Activated effector memory CD4-positive, alpha-beta T cell treated with anti-CD3 and anti-CD28 coated beads, Interleukin-2, amount 50 U/mL, for 16 hours (primary cell): Measurements from ENCODE around the gene ADAMTS8.

ENCODE experiments used
- DNase-seq: peaks from one replicate; pipeline ENCODE4 v3.0.0-alpha.2; 2020

ADAMTS8 gene

DNA sequence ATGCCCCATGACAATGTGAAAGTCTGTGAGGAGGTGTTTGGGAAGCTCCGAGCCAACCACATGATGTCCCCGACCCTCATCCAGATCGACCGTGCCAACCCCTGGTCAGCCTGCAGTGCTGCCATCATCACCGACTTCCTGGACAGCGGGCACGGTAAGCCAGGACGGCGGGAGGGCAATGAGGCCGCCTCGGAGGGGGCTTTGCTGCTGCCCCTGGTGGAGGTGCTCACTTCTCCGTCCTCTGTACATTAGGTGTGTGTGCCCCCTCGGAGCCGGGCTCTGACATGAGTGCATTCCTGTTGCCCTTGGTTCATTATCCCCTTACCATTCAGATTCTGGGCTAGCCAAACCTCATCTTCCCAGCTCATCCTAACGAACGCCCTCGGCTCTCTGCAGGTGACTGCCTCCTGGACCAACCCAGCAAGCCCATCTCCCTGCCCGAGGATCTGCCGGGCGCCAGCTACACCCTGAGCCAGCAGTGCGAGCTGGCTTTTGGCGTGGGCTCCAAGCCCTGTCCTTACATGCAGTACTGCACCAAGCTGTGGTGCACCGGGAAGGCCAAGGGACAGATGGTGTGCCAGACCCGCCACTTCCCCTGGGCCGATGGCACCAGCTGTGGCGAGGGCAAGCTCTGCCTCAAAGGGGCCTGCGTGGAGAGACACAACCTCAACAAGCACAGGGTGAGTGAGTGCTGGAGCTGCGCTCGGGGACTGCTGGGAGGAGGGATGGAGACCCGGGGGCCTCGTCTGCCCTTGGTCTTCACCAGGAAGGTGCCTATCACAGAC is 33.9 kb upstream of the ADAMTS8 start:
- no peak for DNase-seq

DNA sequence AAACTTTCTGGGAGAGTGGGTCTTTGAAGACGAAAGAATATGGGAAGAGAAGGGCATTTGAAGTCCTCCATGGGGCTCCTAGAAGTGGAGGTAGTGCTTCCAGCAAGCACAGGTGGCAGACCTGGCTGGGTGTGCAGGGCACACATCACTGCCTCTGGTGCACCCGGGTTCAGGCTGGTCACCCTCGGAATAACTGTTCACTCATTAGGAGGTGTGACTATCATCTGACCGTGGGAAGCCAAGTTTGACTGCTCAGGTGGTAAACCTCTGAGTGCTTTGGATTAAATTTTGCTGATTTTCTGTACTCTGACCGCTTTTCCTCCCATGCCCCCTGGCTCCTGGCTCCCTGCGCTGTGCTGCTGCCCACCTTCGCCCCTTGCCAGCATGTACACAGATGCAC is 31.1 kb upstream of the ADAMTS8 start:
- no peak for DNase-seq

GRCh38 chr11:130458410-130458729 is 30.0 kb upstream of the ADAMTS8 start:
- no peak for DNase-seq

DNA sequence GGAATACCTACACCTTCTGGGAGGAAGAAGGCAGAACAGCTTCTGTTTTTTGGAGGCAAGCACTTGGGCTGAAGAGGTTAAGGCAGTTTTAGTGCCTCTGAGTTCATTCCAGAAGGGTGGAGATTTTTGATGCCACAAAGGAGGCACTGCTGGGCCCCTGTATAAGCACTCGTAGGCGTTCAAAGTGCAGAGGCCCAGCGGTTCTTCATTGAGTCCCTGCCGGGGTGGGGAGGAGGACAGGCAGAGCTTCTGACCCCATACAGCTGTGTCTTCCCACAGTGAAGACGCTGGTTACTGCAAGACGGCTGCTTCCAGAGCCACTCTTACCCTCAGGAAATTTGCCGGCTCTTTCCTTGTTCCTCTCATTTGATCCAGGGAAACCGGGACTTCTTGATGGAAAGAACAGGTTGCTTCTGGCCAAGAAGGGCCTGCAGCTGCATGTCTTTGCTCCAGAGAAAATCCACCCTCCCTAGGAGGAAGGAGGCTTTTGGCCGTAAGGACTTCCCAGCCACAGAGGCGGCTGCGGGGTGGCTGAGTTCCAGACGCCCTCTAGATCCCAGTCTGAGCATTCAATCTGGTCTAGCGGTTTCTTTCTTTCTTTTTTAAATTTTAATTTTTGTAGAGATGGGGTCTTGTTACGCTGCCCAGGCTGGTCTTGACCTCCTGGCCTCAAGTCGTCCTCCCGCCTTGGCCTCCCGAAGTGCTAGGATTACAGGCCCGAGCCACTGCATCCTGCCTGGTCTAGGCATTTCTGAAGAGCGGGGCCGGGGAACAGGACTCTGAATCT is 29.4 kb upstream of the ADAMTS8 start:
- no peak for DNase-seq

- DNase-seq: no peak
These were observed 27.9 kb upstream of the ADAMTS8 start for GRCh38 chr11:130456286-130456685.

DNA sequence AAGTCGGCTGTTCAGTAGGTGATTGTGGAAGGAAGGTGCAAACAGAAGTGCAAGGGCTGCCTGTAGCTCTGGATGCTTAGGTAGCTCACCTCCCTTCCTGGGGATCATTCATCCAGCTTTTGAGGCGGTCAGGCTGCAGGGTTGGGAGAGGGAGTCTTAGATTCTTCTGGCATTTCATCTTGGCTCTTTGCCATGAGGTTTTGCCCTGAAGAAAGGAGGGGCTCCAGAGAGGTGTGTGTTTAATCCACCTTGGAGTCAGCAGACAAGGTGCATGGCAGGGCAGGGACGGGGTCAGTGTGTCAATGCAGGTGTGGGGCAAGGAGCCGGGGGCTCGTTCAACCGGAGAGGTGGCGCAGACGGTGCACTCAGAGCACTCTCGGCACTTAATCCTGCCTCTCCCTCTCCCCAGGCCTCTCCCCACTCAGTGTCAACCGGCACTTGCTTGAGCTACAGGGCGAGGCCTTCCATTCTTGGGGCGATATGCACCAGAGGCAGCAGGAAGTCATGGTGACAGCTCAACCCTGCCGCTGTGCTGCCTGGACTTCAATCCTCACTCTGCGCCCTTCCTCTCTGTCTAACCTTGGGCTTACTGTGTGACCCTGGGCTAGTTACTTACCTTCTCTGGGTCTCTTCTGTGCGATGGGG is 27.2 kb upstream of the ADAMTS8 start:
- no peak for DNase-seq

DNA sequence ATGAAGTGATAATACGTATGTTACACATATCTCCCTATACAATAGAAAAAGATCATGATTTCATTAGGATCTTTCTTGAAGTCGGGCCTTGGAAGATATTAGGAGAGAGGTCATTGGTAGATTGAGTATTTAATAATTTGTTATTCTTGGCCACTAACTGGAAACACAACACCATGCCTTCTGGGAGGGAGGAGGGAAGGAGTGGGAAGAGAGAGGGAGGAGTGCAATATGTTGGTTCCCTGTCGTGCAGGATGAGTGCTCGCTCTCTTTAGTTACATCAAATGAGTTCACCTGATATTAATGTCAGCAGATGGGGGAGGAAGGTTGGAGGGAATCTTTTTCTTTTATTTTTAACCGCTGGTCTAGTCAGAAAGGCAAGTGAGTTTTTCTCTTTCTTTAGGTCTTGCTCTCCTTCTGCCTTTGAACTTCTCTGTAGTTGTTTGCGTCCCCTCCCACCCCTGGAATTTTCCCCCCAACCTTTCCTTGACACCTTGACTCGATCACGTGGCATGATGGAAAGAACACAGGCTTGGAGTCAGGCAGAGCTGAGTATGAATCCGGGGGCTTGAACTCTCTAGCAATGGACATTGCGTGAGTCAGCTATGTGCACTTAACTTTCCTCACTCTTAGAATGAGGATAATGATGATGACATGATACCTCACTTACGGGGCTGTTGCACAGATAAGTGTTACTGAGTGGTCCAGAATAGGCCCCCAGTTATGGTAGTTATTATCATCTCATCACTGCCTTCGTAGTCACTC is 26.3 kb upstream of the ADAMTS8 start:
- no peak for DNase-seq

DNA sequence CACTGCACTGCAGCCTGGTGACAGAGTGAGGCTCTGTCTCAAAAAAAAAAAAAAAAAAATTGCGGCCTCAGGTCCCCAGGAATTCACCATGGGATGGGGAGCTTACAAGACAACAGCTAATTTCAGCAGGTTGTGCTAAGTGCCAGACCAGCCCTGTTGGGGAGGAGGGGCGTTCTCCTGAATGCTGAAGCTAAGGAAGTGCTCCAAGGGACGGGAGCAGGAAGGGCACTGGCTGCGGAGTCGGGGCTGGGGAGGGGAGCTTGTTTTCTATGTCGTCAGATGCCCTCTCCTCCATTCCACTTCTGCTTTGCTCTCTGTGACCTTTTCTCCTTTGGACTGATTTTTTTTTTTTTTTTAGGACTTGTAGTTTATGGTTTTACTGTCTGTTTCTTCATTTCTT is 24.5 kb upstream of the ADAMTS8 start:
- no peak for DNase-seq

- DNase-seq: no peak
These were observed 23.8 kb upstream of the ADAMTS8 start for GRCh38 chr11:130452176-130452575.

- no peak for DNase-seq
These were observed 23.0 kb upstream of the ADAMTS8 start for GRCh38 chr11:130451231-130452019.

GRCh38 chr11:130449996-130450769 is 21.8 kb upstream of the ADAMTS8 start:
- DNase-seq: no peak

- DNase-seq: no peak
These were observed 21.0 kb upstream of the ADAMTS8 start for GRCh38 chr11:130449310-130449990.

GRCh38 chr11:130448416-130449309 is 20.3 kb upstream of the ADAMTS8 start, which contains the start of gene ADAMTS15:
Gene ADAMTS15, plus strand, starts transcription at chr11:130448645. Its CDS starts 329 bp downstream, at chr11:130448974.
- DNase-seq: no peak

DNA sequence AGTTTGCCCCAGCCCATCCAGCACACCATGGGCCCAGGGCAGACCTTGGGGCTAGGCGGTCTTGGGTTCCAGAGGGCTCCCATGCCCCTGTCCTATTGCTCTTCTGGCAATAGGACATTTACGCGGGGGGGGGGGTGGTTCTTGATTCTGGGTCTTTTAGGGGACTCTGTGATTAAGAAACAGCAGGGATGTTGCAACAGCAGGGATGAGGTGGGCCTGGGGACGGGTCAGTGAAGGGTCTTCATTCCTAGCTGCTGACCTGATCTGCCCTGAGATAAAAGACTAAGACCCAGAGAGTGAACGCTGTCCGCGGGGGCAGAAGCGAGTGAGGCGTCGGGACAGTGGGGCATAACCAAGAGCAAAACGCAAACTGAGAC is 19.6 kb upstream of the ADAMTS8 start:
- DNase-seq: no peak

GRCh38 chr11:130445788-130446187 is 17.4 kb upstream of the ADAMTS8 start:
- no peak for DNase-seq

DNA sequence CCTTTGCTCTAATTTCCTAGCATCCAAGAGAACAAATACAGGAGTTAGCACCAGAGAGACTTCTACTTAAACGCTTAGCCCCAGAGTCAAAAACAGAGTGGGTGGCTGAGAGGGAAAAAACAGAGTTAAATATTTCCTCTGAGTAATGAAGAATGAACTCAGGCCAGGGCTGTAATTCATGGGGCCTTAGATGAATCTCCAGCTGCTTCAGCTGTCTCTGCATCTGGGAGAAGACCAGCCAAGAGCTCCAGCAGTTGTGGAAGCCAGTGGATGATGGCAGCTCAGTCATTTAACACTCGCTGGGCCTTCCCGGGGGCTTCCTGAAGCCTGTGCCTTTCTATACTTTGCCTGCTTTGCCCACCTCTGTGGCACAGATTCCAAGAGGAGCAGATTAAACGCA is 14.3 kb upstream of the ADAMTS8 start:
- no peak for DNase-seq

- DNase-seq: no peak
These were observed 13.3 kb upstream of the ADAMTS8 start for GRCh38 chr11:130441719-130442118.

- DNase-seq: no peak
These were observed 11.5 kb upstream of the ADAMTS8 start for GRCh38 chr11:130439876-130440275.

GRCh38 chr11:130439160-130439519 is 10.7 kb upstream of the ADAMTS8 start:
- no peak for DNase-seq
